Activated CD8-positive, alpha-beta T cell treated with anti-CD3 and anti-CD28 coated beads for 36 hours (primary cell): ENCODE results near the gene PRXL2A. TPM values are rescaled to one million over a fixed set of nuclear protein-coding genes. Genes with fewer than 3 reads are reported as not detected.

Source experiments
- ATAC-seq: fragments of 200-7000 bp; cut with Tn5 transposase; one replicate; pipeline ENCODE4 v1.10.0; 2021; ENCODE audit warnings: mild to moderate bottlenecking, moderate library complexity
- CTCF ChIA-PET: fragments of 350-600 bp; sonication (Branson Sonifier 250); formaldehyde crosslinking; loops from one replicate; lab custom pipeline; 2021; ENCODE audit warnings: antibody characterized with exemption; lab: Charles Lee
- POLR2A ChIA-PET: fragments of 350-600 bp; sonication (Branson Sonifier 250); formaldehyde crosslinking; loops from one replicate; lab custom pipeline; 2021; ENCODE audit warnings: antibody characterized with exemption; lab: Charles Lee
- DNase-seq: peaks from one replicate; pipeline ENCODE4 v3.0.0-alpha.2; 2020
- H3K27ac Mint-ChIP-seq: one replicate; pipeline ENCODE4 v1.8.0; 2021; ENCODE audit warnings: mild to moderate bottlenecking, mixed read lengths
- H3K27me3 Mint-ChIP-seq: one replicate; pipeline ENCODE4 v1.8.0; 2021; ENCODE audit warnings: mixed read lengths
- H3K36me3 Mint-ChIP-seq: one replicate; pipeline ENCODE4 v1.8.0; 2021; ENCODE audit warnings: low read depth, mixed read lengths
- H3K4me1 Mint-ChIP-seq: one replicate; pipeline ENCODE4 v1.8.0; 2021; ENCODE audit warnings: low read depth, mixed read lengths
- H3K4me3 Mint-ChIP-seq: one replicate; pipeline ENCODE4 v1.8.0; 2021; ENCODE audit warnings: mild to moderate bottlenecking, moderate library complexity, mixed read lengths
- H3K9me3 Mint-ChIP-seq: one replicate; pipeline ENCODE4 v1.8.0; 2021; ENCODE audit warnings: mixed read lengths
- intact Hi-C: fragments of 100-400 bp; cut with micrococcal nuclease; formaldehyde crosslinking; loops from one replicate; pipeline ENCODE4 v1.10.0; 2022
- total RNA-seq, 2 experiments: library from RNA; stranded (reverse); gene quantifications; one replicate each; pipeline ENCODE4 v1.2.3, GENCODE V29; 2021
- TF ChIP-seq, protein P1 (sequence below): fragments of 200-600 bp; IDR thresholded peaks from one replicate; pipeline ENCODE4 v1.8.0; 2022; ENCODE audit warnings: antibody characterized with exemption, mild to moderate bottlenecking

PRXL2A gene
- total RNA-seq, 2 experiments from 2014 or later, result 21.0 to 22.7 TPM

DNA sequence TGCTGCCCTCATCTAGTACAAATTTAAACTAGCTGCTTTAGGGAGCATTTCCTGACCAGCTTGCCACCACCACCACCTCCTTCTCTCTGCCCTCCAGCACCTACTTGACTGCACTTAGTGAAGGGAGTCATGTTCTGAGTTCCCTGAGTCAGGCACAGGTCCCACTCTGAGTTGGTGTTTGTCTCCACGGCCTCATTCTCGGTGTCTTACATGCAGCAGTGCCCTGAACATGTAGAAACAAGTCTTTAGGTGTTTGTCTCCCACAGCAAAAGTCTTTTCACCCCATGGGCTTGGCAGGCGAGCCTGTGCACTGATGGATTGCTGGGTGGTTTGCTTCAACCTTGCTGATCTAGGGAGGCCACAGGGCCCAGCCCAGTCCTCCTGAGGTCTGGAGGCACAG lies 62.6 kb downstream of the PRXL2A start:
- Mint-ChIP-seq H3K27ac (peak overlapping the region; percentile 88), H3K36me3 (peaks cover 46% of the 10 kb centered on the region)
- TF ChIP-seq, protein P1, sequence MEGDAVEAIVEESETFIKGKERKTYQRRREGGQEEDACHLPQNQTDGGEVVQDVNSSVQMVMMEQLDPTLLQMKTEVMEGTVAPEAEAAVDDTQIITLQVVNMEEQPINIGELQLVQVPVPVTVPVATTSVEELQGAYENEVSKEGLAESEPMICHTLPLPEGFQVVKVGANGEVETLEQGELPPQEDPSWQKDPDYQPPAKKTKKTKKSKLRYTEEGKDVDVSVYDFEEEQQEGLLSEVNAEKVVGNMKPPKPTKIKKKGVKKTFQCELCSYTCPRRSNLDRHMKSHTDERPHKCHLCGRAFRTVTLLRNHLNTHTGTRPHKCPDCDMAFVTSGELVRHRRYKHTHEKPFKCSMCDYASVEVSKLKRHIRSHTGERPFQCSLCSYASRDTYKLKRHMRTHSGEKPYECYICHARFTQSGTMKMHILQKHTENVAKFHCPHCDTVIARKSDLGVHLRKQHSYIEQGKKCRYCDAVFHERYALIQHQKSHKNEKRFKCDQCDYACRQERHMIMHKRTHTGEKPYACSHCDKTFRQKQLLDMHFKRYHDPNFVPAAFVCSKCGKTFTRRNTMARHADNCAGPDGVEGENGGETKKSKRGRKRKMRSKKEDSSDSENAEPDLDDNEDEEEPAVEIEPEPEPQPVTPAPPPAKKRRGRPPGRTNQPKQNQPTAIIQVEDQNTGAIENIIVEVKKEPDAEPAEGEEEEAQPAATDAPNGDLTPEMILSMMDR, result no peak

DNA sequence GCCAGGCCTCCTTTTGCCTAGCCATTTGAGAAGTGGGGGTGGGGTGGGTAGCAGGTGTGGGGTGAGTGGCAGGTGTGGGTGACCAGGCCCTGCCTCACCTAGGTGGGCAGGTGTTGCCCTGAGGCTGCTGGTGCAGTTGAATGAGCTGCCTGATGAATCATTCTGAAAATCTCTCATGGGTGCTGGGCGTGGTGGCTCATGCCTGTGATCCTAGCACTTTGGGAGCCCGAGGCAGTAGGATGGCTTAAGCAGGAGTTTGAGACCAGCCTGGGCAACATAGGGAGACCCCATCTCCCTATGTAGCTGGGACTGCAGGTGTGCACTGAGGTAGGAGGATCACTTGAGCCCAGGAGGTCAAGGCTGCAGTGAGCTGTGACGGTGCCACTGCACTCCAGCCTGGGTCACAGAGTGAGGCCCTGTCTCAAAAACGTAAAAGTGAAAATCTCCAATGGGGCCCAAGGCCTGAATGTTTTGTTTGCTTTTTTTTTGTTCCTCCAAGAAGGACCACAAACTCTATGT lies 63.4 kb downstream of the PRXL2A start:
- intact Hi-C loops, result loop anchor here (2.0 to 10.0 kb wide), 2 partner anchors 13 to 267 kb away; partner anchors contain the start of gene ANXA11
- H3K27ac Mint-ChIP-seq, result peak overlapping the region; percentile 88
- DNase-seq (peak; percentile 79), ATAC-seq (peak; percentile 45)
- POLR2A ChIA-PET, result interaction anchor here (0.6 to 16.7 kb wide), 9 partner anchors 8 to 65 kb away, joined by 3 to 223 read pairs (median 5); no protein-coding TSS in a partner anchor
- H3K4me1 Mint-ChIP-seq, result peaks cover 85% of the 10 kb centered on the region
- peaks cover 46% of the 10 kb centered on the region for H3K36me3 Mint-ChIP-seq
- no peaks in the 10 kb centered on the region for H3K27me3 Mint-ChIP-seq
- TF ChIP-seq, protein P1, result no peak
- no peaks in the 10 kb centered on the region for H3K9me3 Mint-ChIP-seq
- CTCF ChIA-PET, result interaction anchor here (1.0 to 37.8 kb wide), 6 partner anchors 10 to 35 kb away, joined by 3 to 1114 read pairs (median 40); no protein-coding TSS in a partner anchor
- H3K4me3 Mint-ChIP-seq, result peak overlapping the region; percentile 39

More for the DNA sequence above, 62.6 kb downstream of the PRXL2A start:
- DNase-seq (peak; percentile 61), ATAC-seq (peak; percentile 14)
- POLR2A ChIA-PET, result interaction anchor here (0.6 to 16.7 kb wide), 7 partner anchors 12 to 64 kb away, joined by 3 to 223 read pairs (median 5); no protein-coding TSS in a partner anchor
- peak overlapping the region; percentile 39 for H3K4me3 Mint-ChIP-seq
- H3K4me1 Mint-ChIP-seq, result peaks cover 90% of the 10 kb centered on the region
- CTCF ChIA-PET, result interaction anchor here (1.2 to 37.8 kb wide), 6 partner anchors 10 to 267 kb away, joined by 4 to 1114 read pairs (median 40); no protein-coding TSS in a partner anchor
- no peaks in the 10 kb centered on the region for H3K27me3 Mint-ChIP-seq
- H3K9me3 Mint-ChIP-seq, result no peaks in the 10 kb centered on the region
- intact Hi-C loops, result loop anchor here (10.0 kb wide), 1 partner anchor 266 kb away; the partner anchor contains the start of gene ANXA11

DNA sequence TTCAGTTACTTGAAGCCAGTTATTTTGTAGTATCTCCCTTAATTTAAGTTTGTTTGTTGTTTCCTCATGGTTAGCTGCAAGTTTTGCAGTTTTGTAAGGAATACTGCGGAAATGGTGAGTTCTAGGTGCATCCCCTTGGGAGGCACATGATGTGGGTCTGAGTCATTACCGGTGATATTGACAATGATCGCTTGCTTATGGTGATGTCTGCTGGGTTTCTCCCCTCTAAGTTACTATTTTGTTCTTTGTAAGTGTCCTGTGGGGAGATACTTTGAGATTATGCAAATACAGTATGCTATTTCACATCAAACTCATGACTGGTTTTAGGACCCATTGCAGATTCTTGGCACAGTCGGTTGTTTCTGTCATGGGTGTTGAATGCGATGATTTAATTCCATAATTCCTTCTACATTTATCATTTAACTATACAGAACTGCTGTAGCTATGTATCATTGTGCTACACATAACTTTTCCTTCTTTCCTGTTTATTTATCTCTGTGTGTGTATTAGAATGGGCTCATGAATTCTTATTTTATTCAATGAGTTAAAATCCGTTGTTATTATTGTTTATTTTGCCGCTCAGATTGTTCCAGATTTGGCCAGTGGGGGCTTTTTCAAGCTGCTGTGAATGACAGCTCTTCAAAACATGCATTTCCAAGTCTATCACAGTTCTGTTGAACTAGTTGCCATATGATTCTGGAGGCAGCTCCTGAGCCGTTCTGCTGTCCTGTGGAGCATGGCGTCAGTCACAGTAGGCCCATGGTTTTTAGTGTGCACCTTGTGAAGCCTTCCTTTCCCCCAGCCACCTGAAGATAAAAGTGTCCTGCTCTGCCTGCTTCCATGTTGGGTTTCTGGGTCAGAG lies 64.1 kb downstream of the PRXL2A start:
- H3K4me3 Mint-ChIP-seq, result peak overlapping the region; percentile 39

DNA sequence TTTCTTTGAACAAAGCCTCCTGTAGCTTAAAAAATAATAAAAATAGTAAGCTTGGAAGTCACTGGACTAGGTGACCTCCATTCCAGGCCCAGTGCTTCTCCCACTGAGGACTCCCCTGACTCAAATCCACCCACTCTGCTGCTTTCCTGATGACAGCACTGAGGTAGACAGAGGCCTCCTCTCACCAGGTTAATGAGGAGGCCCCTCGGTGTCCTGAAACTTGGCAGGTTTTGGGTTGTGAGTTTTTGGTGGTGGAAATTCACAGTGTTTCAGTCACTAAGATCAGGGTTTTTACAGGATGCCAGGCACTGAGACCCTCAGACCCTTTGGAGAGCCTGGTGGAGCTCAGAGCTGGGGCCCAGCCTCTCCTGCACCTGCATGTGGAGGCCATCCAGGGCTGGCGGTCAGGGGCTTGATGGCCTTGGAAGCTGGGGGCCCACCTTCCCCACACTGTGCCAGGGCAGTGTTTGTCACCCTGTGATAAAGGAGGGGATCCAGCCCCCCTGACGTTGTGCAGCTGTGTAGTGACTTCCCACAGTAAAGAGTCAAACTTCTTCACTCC lies 64.8 kb downstream of the PRXL2A start:
- no peaks in the 10 kb centered on the region for H3K27me3 Mint-ChIP-seq
- no peak for ATAC-seq
- H3K9me3 Mint-ChIP-seq, result peaks cover 7% of the 10 kb centered on the region
- peaks cover 87% of the 10 kb centered on the region for H3K4me1 Mint-ChIP-seq
- H3K27ac Mint-ChIP-seq, result peak overlapping the region; percentile 88
- POLR2A ChIA-PET, result interaction anchor here (1.6 to 16.7 kb wide), 6 partner anchors 8 to 28 kb away, joined by 3 to 223 read pairs (median 20); no protein-coding TSS in a partner anchor
- intact Hi-C loops, result loop anchor here (2.0 to 10.0 kb wide), 2 partner anchors 14 to 268 kb away; partner anchors contain the start of gene ANXA11
- H3K4me3 Mint-ChIP-seq, result peak overlapping the region; percentile 39
- CTCF ChIA-PET, result interaction anchor here (0.9 to 37.8 kb wide), 6 partner anchors 8 to 54 kb away, joined by 3 to 1114 read pairs (median 38); no protein-coding TSS in a partner anchor
- DNase-seq, result peak; percentile 37
- TF ChIP-seq, protein P1, result no peak
- H3K36me3 Mint-ChIP-seq, result peaks cover 56% of the 10 kb centered on the region

More for the DNA sequence above, 64.1 kb downstream of the PRXL2A start:
- CTCF ChIA-PET, result interaction anchor here (0.9 to 37.8 kb wide), 7 partner anchors 9 to 54 kb away, joined by 3 to 1114 read pairs (median 9); no protein-coding TSS in a partner anchor
- POLR2A ChIA-PET, result interaction anchor here (0.7 to 16.7 kb wide), 9 partner anchors 9 to 1125 kb away, joined by 3 to 223 read pairs (median 4); no protein-coding TSS in a partner anchor
- DNase-seq (peak; percentile 72), ATAC-seq (peak; percentile 70)
- H3K27me3 Mint-ChIP-seq, result no peaks in the 10 kb centered on the region
- peak overlapping the region; percentile 88 for H3K27ac Mint-ChIP-seq
- intact Hi-C loops, result loop anchor here (2.0 to 10.0 kb wide), 2 partner anchors 14 to 268 kb away; partner anchors contain the start of gene ANXA11
- H3K36me3 Mint-ChIP-seq, result peaks cover 50% of the 10 kb centered on the region
- peaks cover 2% of the 10 kb centered on the region for H3K9me3 Mint-ChIP-seq
- H3K4me1 Mint-ChIP-seq, result peaks cover 85% of the 10 kb centered on the region
- TF ChIP-seq, protein P1, result no peak
